Keratinocyte (primary cell): ENCODE data around the gene ST6GAL1.

Experiments used
- CTCF ChIP-seq, 3 experiments: IDR thresholded peaks in 1 of 3; conservative IDR thresholded peaks in 1 of 3; optimal IDR thresholded peaks in 1 of 3; 2 replicates in 2 of 3; 3 replicates in 1 of 3; pipeline versions ENCODE3 to v1.5.1; 2011; ENCODE audit warnings: low read length in 3 of 3, mild to moderate bottlenecking in 3 of 3, moderate library complexity in 2 of 3, control low read depth in 1 of 3, inconsistent platforms in 1 of 3; ENCODE audit not compliant: insufficient read depth in 2 of 3; ENCODE audit errors: extremely low read depth in 1 of 3
- EZH2 ChIP-seq: IDR thresholded peaks from one replicate; pipeline ENCODE4 v1.6.1; 2012; ENCODE audit warnings: inconsistent platforms, mild to moderate bottlenecking, low read length, moderate library complexity

- TF ChIP-seq CTCF (optimal IDR thresholded peaks at IDR 0.05 in 1 of 3, IDR thresholded peaks at IDR 0.05 in 1 of 3, conservative IDR thresholded peaks at IDR 0.05 in 1 of 3; ENCODE audit: extremely low read depth in 1 of 3, insufficient read depth in 2 of 3, low read length in 3 of 3) (no peak), EZH2 (no peak)
Observed at GRCh38 chr3:186882881-186883685, 47.2 kb upstream of the ST6GAL1 start.
